Keratinocyte (primary cell): Measurements from ENCODE around the gene KCNT2. TPM values are rescaled to one million over a fixed set of nuclear protein-coding genes. Genes with fewer than 3 reads are reported as not detected.

Experiments used
- DNase-seq: peaks from one replicate; pipeline ENCODE4 v3.0.0-alpha.2; 2011; ENCODE audit warnings: low read depth, missing footprints, low spot score
- FAIRE-seq: peaks from 2 replicates; lab custom pipeline; 2011; peaks lifted over from hg19 to GRCh38; lab: Jason Lieb, UNC
- H2AFZ ChIP-seq: 2 replicates; pipeline ENCODE4 v1.6.0; 2012; ENCODE audit warnings: low read length, control low read depth, inconsistent platforms; ENCODE audit not compliant: control insufficient read depth
- H3K27ac ChIP-seq: 2 replicates; pipeline ENCODE4 v1.5.1; 2011; ENCODE audit warnings: low read length; ENCODE audit not compliant: control insufficient read depth, insufficient read depth
- H3K27me3 ChIP-seq: 3 replicates; pipeline ENCODE4 v1.6.0; 2011; ENCODE audit warnings: low read length; ENCODE audit not compliant: control insufficient read depth, insufficient read depth; ENCODE audit errors: extremely low read depth
- H3K36me3 ChIP-seq, 2 experiments: 2 replicates in 1 of 2; 3 replicates in 1 of 2; pipeline ENCODE4 v1.5.1; 2011; ENCODE audit warnings: low read length in 2 of 2, mild to moderate bottlenecking in 1 of 2; ENCODE audit not compliant: control insufficient read depth in 2 of 2, insufficient read depth in 2 of 2; ENCODE audit errors: extremely low read depth in 1 of 2
- H3K4me1 ChIP-seq: 3 replicates; pipeline ENCODE4 v1.5.1; 2011; ENCODE audit warnings: low read length; ENCODE audit not compliant: control insufficient read depth, insufficient read depth; ENCODE audit errors: extremely low read depth
- H3K4me2 ChIP-seq: 3 replicates; pipeline ENCODE4 v1.6.0; 2011; ENCODE audit warnings: low read depth, low read length; ENCODE audit not compliant: control insufficient read depth, insufficient read depth; ENCODE audit errors: extremely low read depth
- H3K4me3 ChIP-seq, 3 experiments: fragments of 200-600 bp in 1 of 3; sonication (generic) in 1 of 3; 2 replicates in 2 of 3; 3 replicates in 1 of 3; pipeline ENCODE4 v1.5.1; 2011 to 2016; ENCODE audit warnings: low read length in 3 of 3, mild to moderate bottlenecking in 3 of 3, control low read depth in 2 of 3, inconsistent platforms in 1 of 3, low read depth in 1 of 3, mixed read lengths in 1 of 3, mixed run types in 1 of 3, moderate library complexity in 1 of 3; ENCODE audit not compliant: control insufficient read depth in 2 of 3, insufficient read depth in 2 of 3; ENCODE audit errors: extremely low read depth in 1 of 3
- H3K79me2 ChIP-seq: 2 replicates; pipeline ENCODE4 v1.6.0; 2012; ENCODE audit warnings: low read length; ENCODE audit not compliant: control insufficient read depth, insufficient read depth
- H3K9ac ChIP-seq: 3 replicates; pipeline ENCODE4 v1.6.0; 2011; ENCODE audit warnings: low read length; ENCODE audit not compliant: control insufficient read depth, insufficient read depth; ENCODE audit errors: extremely low read depth
- H3K9me1 ChIP-seq: 3 replicates; pipeline ENCODE4 v1.6.0; 2011; ENCODE audit warnings: low read length; ENCODE audit not compliant: control insufficient read depth, insufficient read depth; ENCODE audit errors: extremely low read depth
- H3K9me3 ChIP-seq: 2 replicates; pipeline ENCODE4 v1.5.1; 2012; ENCODE audit warnings: low read depth, low read length; ENCODE audit not compliant: control insufficient read depth
- H4K20me1 ChIP-seq: 3 replicates; pipeline ENCODE4 v1.6.0; 2011; ENCODE audit warnings: low read length; ENCODE audit not compliant: control insufficient read depth, insufficient read depth; ENCODE audit errors: extremely low read depth
- EZH2 ChIP-seq: IDR thresholded peaks from one replicate; pipeline ENCODE4 v1.6.1; 2012; ENCODE audit warnings: inconsistent platforms, mild to moderate bottlenecking, low read length, moderate library complexity
- dilution Hi-C: fragments of 300-500 bp; cut with MboI; formaldehyde crosslinking; loops from one replicate; pipeline ENCODE4 v1.7.0; 2020; ENCODE audit warnings: low sequenced_read_pairs; ENCODE audit not compliant: extremely low pct_ligation_motif_present
- polyA plus RNA-seq, 5 experiments: library from polyadenylated mRNA; depleted of rRNA in 3 of 5; stranded (reverse) in 3 of 5; stranded (forward) in 1 of 5; unstranded in 1 of 5; fragments of >200 nt; gene quantifications; 1 replicate in 1 of 5; 2 replicates in 3 of 5; 3 replicates in 1 of 5; pipeline versions ENCODE4 v1.2.1 to v1.2.3, GENCODE V29; 2011 to 2012; ENCODE audit warnings: missing spikeins in 2 of 5, low read depth in 1 of 5, low replicate concordance in 1 of 5
- TF ChIP-seq, protein P1 (sequence below), 3 experiments: IDR thresholded peaks in 1 of 3; conservative IDR thresholded peaks in 1 of 3; optimal IDR thresholded peaks in 1 of 3; 2 replicates in 2 of 3; 3 replicates in 1 of 3; pipeline versions ENCODE3 to v1.5.1; 2011; ENCODE audit warnings: low read length in 3 of 3, mild to moderate bottlenecking in 3 of 3, moderate library complexity in 2 of 3, control low read depth in 1 of 3, inconsistent platforms in 1 of 3; ENCODE audit not compliant: insufficient read depth in 2 of 3; ENCODE audit errors: extremely low read depth in 1 of 3

The KCNT2 gene
- polyA plus RNA-seq, 1 donor (not counting 4 experiments of a cell fraction or from before 2014, with no cell fraction given): not detected

DNA sequence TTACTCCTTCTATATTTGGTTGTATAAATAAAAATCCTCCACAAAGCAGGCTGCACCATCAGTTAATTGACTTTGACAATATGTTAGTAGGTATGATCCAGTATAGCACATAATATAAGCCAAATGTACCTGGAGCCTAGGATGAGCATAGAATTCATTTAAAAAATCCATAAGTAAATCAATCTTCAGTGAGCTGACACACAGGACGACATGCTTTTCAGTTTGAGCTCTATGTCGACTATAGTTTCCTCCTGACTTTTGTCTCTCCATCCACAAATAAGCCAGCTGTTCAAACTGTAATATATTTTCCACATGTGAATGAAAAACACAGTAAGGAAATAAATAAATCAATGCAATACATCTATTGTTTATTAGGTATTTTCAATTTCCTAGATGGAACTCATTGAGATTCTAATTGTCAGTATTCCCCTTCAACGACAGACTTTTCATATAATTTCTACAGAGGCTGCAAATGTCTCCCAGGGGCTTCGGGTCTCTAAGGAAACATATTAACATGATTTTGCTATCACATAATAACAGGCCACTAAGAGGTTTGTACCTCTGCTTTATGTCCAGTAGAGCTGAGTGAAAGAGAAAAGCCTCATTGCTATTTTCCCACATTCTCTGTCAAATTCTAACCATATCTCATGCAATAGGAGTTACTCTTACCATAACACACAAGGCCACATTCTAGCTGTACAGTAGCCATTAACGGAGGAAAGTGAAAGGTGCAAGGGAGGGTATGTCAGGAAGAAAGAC is 180.1 kb downstream of the KCNT2 start:
- no peaks in the 10 kb centered on the region for H3K79me2 ChIP-seq
- H3K9me3 ChIP-seq: no peaks in the 10 kb centered on the region
- no peak for DNase-seq
- H3K36me3 ChIP-seq: no peaks in the 10 kb centered on the region
- FAIRE-seq: no peak
- H3K27ac ChIP-seq: no peak overlapping the region
- no peak overlapping the region for H3K9ac ChIP-seq
- H3K4me3 ChIP-seq: no peak overlapping the region
- H3K4me1 ChIP-seq: no peaks in the 10 kb centered on the region
- H3K4me2 ChIP-seq: no peak overlapping the region
- dilution Hi-C loops: no loop called here
- no peaks in the 10 kb centered on the region for H3K27me3 ChIP-seq
- H3K9me1 ChIP-seq: no peaks in the 10 kb centered on the region
- H4K20me1 ChIP-seq: no peaks in the 10 kb centered on the region
- TF ChIP-seq EZH2: no peak
- TF ChIP-seq, protein P1, sequence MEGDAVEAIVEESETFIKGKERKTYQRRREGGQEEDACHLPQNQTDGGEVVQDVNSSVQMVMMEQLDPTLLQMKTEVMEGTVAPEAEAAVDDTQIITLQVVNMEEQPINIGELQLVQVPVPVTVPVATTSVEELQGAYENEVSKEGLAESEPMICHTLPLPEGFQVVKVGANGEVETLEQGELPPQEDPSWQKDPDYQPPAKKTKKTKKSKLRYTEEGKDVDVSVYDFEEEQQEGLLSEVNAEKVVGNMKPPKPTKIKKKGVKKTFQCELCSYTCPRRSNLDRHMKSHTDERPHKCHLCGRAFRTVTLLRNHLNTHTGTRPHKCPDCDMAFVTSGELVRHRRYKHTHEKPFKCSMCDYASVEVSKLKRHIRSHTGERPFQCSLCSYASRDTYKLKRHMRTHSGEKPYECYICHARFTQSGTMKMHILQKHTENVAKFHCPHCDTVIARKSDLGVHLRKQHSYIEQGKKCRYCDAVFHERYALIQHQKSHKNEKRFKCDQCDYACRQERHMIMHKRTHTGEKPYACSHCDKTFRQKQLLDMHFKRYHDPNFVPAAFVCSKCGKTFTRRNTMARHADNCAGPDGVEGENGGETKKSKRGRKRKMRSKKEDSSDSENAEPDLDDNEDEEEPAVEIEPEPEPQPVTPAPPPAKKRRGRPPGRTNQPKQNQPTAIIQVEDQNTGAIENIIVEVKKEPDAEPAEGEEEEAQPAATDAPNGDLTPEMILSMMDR (optimal IDR thresholded peaks at IDR 0.05 in 1 of 3, IDR thresholded peaks at IDR 0.05 in 1 of 3, conservative IDR thresholded peaks at IDR 0.05 in 1 of 3; ENCODE audit: extremely low read depth in 1 of 3, insufficient read depth in 2 of 3, low read length in 3 of 3): no peak
- no peak overlapping the region for H2AFZ ChIP-seq

DNA sequence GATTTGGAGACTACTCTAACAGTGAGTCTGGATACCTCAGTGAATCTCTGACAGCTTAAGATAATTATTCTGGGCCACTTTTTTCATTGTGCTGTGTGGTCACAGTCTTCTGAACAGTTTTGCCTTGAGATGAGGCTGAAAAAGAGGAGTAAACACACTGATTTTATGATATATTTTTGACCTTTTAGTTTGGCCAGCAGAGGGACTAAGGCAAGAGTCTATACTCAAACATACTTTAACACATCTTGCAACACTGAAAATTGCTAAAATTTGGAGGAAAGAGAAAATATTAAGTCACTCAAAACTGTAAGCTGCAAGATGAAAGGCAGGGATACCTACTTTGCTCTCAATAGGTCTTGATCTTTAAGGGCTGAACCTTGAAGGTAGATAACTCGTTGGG is 182.7 kb downstream of the KCNT2 start:
- Histone ChIP-seq H3K36me3 (no peaks in the 10 kb centered on the region), H3K4me3 (no peak overlapping the region), H3K79me2 (no peaks in the 10 kb centered on the region), H3K9me1 (no peaks in the 10 kb centered on the region), H3K27ac (no peak overlapping the region), H3K27me3 (no peaks in the 10 kb centered on the region), H2AFZ (no peak overlapping the region), H3K9ac (no peak overlapping the region), H3K4me2 (no peak overlapping the region), H4K20me1 (no peaks in the 10 kb centered on the region), H3K9me3 (no peaks in the 10 kb centered on the region), H3K4me1 (no peaks in the 10 kb centered on the region)
- FAIRE-seq: no peak
- no peak for DNase-seq
- TF ChIP-seq EZH2: no peak
- TF ChIP-seq, protein P1 (optimal IDR thresholded peaks at IDR 0.05 in 1 of 3, IDR thresholded peaks at IDR 0.05 in 1 of 3, conservative IDR thresholded peaks at IDR 0.05 in 1 of 3; ENCODE audit: extremely low read depth in 1 of 3, insufficient read depth in 2 of 3, low read length in 3 of 3): peak in 1 of 3 experiments; percentile 9
- dilution Hi-C loops: no loop called here
